Keratinocyte (primary cell): Measurements from ENCODE around the gene DGKZ. TPM values are rescaled to one million over a fixed set of nuclear protein-coding genes. Genes with fewer than 3 reads are reported as not detected.

Source experiments
- DNase-seq: peaks from one replicate; pipeline ENCODE4 v3.0.0-alpha.2; 2011; ENCODE audit warnings: low read depth, missing footprints, low spot score
- FAIRE-seq: peaks from 2 replicates; lab custom pipeline; 2011; peaks lifted over from hg19 to GRCh38; lab: Jason Lieb, UNC
- H2AFZ ChIP-seq: 2 replicates; pipeline ENCODE4 v1.6.0; 2012; ENCODE audit warnings: low read length, control low read depth, inconsistent platforms; ENCODE audit not compliant: control insufficient read depth
- H3K27ac ChIP-seq: 2 replicates; pipeline ENCODE4 v1.5.1; 2011; ENCODE audit warnings: low read length; ENCODE audit not compliant: control insufficient read depth, insufficient read depth
- H3K27me3 ChIP-seq: 3 replicates; pipeline ENCODE4 v1.6.0; 2011; ENCODE audit warnings: low read length; ENCODE audit not compliant: control insufficient read depth, insufficient read depth; ENCODE audit errors: extremely low read depth
- H3K36me3 ChIP-seq, 2 experiments: 2 replicates in 1 of 2; 3 replicates in 1 of 2; pipeline ENCODE4 v1.5.1; 2011; ENCODE audit warnings: low read length in 2 of 2, mild to moderate bottlenecking in 1 of 2; ENCODE audit not compliant: control insufficient read depth in 2 of 2, insufficient read depth in 2 of 2; ENCODE audit errors: extremely low read depth in 1 of 2
- H3K4me1 ChIP-seq: 3 replicates; pipeline ENCODE4 v1.5.1; 2011; ENCODE audit warnings: low read length; ENCODE audit not compliant: control insufficient read depth, insufficient read depth; ENCODE audit errors: extremely low read depth
- H3K4me2 ChIP-seq: 3 replicates; pipeline ENCODE4 v1.6.0; 2011; ENCODE audit warnings: low read depth, low read length; ENCODE audit not compliant: control insufficient read depth, insufficient read depth; ENCODE audit errors: extremely low read depth
- H3K4me3 ChIP-seq, 3 experiments: fragments of 200-600 bp in 1 of 3; sonication (generic) in 1 of 3; 2 replicates in 2 of 3; 3 replicates in 1 of 3; pipeline ENCODE4 v1.5.1; 2011 to 2016; ENCODE audit warnings: low read length in 3 of 3, mild to moderate bottlenecking in 3 of 3, control low read depth in 2 of 3, inconsistent platforms in 1 of 3, low read depth in 1 of 3, mixed read lengths in 1 of 3, mixed run types in 1 of 3, moderate library complexity in 1 of 3; ENCODE audit not compliant: control insufficient read depth in 2 of 3, insufficient read depth in 2 of 3; ENCODE audit errors: extremely low read depth in 1 of 3
- H3K79me2 ChIP-seq: 2 replicates; pipeline ENCODE4 v1.6.0; 2012; ENCODE audit warnings: low read length; ENCODE audit not compliant: control insufficient read depth, insufficient read depth
- H3K9ac ChIP-seq: 3 replicates; pipeline ENCODE4 v1.6.0; 2011; ENCODE audit warnings: low read length; ENCODE audit not compliant: control insufficient read depth, insufficient read depth; ENCODE audit errors: extremely low read depth
- H3K9me1 ChIP-seq: 3 replicates; pipeline ENCODE4 v1.6.0; 2011; ENCODE audit warnings: low read length; ENCODE audit not compliant: control insufficient read depth, insufficient read depth; ENCODE audit errors: extremely low read depth
- H3K9me3 ChIP-seq: 2 replicates; pipeline ENCODE4 v1.5.1; 2012; ENCODE audit warnings: low read depth, low read length; ENCODE audit not compliant: control insufficient read depth
- H4K20me1 ChIP-seq: 3 replicates; pipeline ENCODE4 v1.6.0; 2011; ENCODE audit warnings: low read length; ENCODE audit not compliant: control insufficient read depth, insufficient read depth; ENCODE audit errors: extremely low read depth
- CTCF ChIP-seq, 3 experiments: IDR thresholded peaks in 1 of 3; conservative IDR thresholded peaks in 1 of 3; optimal IDR thresholded peaks in 1 of 3; 2 replicates in 2 of 3; 3 replicates in 1 of 3; pipeline versions ENCODE3 to v1.5.1; 2011; ENCODE audit warnings: low read length in 3 of 3, mild to moderate bottlenecking in 3 of 3, moderate library complexity in 2 of 3, control low read depth in 1 of 3, inconsistent platforms in 1 of 3; ENCODE audit not compliant: insufficient read depth in 2 of 3; ENCODE audit errors: extremely low read depth in 1 of 3
- EZH2 ChIP-seq: IDR thresholded peaks from one replicate; pipeline ENCODE4 v1.6.1; 2012; ENCODE audit warnings: inconsistent platforms, mild to moderate bottlenecking, low read length, moderate library complexity
- dilution Hi-C: fragments of 300-500 bp; cut with MboI; formaldehyde crosslinking; loops from one replicate; pipeline ENCODE4 v1.7.0; 2020; ENCODE audit warnings: low sequenced_read_pairs; ENCODE audit not compliant: extremely low pct_ligation_motif_present
- polyA plus RNA-seq, 5 experiments: library from polyadenylated mRNA; depleted of rRNA in 3 of 5; stranded (reverse) in 3 of 5; stranded (forward) in 1 of 5; unstranded in 1 of 5; fragments of >200 nt; gene quantifications; 1 replicate in 1 of 5; 2 replicates in 3 of 5; 3 replicates in 1 of 5; pipeline versions ENCODE4 v1.2.1 to v1.2.3, GENCODE V29; 2011 to 2012; ENCODE audit warnings: missing spikeins in 2 of 5, low read depth in 1 of 5, low replicate concordance in 1 of 5

DGKZ gene
- polyA plus RNA-seq, 1 donor (not counting 4 experiments of a cell fraction or from before 2014, with no cell fraction given), result 23.3 TPM

- no peaks in the 10 kb centered on the region for H4K20me1 ChIP-seq
- dilution Hi-C loops, result no loop called here
- H3K36me3 ChIP-seq, result no peaks in the 10 kb centered on the region
- DNase-seq (no peak), FAIRE-seq (no peak)
- H3K79me2 ChIP-seq, result no peaks in the 10 kb centered on the region
- no peaks in the 10 kb centered on the region for H3K9me1 ChIP-seq
- no peak for TF ChIP-seq EZH2
- no peak for TF ChIP-seq CTCF (optimal IDR thresholded peaks at IDR 0.05 in 1 of 3, IDR thresholded peaks at IDR 0.05 in 1 of 3, conservative IDR thresholded peaks at IDR 0.05 in 1 of 3; ENCODE audit: extremely low read depth in 1 of 3, insufficient read depth in 2 of 3, low read length in 3 of 3)
- no peak overlapping the region for H3K27ac ChIP-seq
- no peak overlapping the region for H3K4me3 ChIP-seq
- H3K27me3 ChIP-seq, result peaks cover 41% of the 10 kb centered on the region
- H3K4me2 ChIP-seq, result no peak overlapping the region
- H3K9ac ChIP-seq, result no peak overlapping the region
- H3K9me3 ChIP-seq, result no peaks in the 10 kb centered on the region
- H3K4me1 ChIP-seq, result no peaks in the 10 kb centered on the region
- no peak overlapping the region for H2AFZ ChIP-seq
Observed at GRCh38 chr11:46327829-46328228, 19.4 kb upstream of the DGKZ start.

GRCh38 chr11:46330154-46330553 lies 17.1 kb upstream of the DGKZ start:
- no peak overlapping the region for H3K4me2 ChIP-seq
- no peak overlapping the region for H3K4me3 ChIP-seq
- no peak overlapping the region for H3K27ac ChIP-seq
- peaks cover 3% of the 10 kb centered on the region for H3K4me1 ChIP-seq
- no peaks in the 10 kb centered on the region for H3K79me2 ChIP-seq
- TF ChIP-seq EZH2 (no peak), CTCF (optimal IDR thresholded peaks at IDR 0.05 in 1 of 3, IDR thresholded peaks at IDR 0.05 in 1 of 3, conservative IDR thresholded peaks at IDR 0.05 in 1 of 3; ENCODE audit: extremely low read depth in 1 of 3, insufficient read depth in 2 of 3, low read length in 3 of 3) (no peak)
- H3K27me3 ChIP-seq, result peaks cover 56% of the 10 kb centered on the region
- no peak overlapping the region for H2AFZ ChIP-seq
- H3K9me3 ChIP-seq, result no peaks in the 10 kb centered on the region
- H3K9ac ChIP-seq, result no peak overlapping the region
- dilution Hi-C loops, result no loop called here
- no peak for DNase-seq
- no peaks in the 10 kb centered on the region for H3K36me3 ChIP-seq
- no peaks in the 10 kb centered on the region for H3K9me1 ChIP-seq
- H4K20me1 ChIP-seq, result no peaks in the 10 kb centered on the region
- FAIRE-seq, result no peak
